Testis (tissue), 3 donors: Measurements from ENCODE around the gene OR51B2. TPM values are rescaled to one million over a fixed set of nuclear protein-coding genes. Genes with fewer than 3 reads are reported as not detected.

ENCODE experiments used
- DNase-seq: peaks from one replicate; pipeline ENCODE4 v3.0.0-alpha.2; 2019
- H3K27ac ChIP-seq, 2 donors: fragments of 200-600 bp; sonication (generic); one replicate each; pipeline ENCODE4 v1.5.1; 2019
- H3K27me3 ChIP-seq: fragments of 200-600 bp; sonication (generic); one replicate; pipeline ENCODE4 v1.5.1; 2019
- H3K36me3 ChIP-seq: fragments of 200-600 bp; sonication (generic); one replicate; pipeline ENCODE4 v1.5.1; 2017; ENCODE audit warnings: low read depth; ENCODE audit errors: missing control alignments
- H3K4me1 ChIP-seq: fragments of 200-600 bp; sonication (generic); one replicate; pipeline ENCODE4 v1.5.1; 2019
- H3K4me3 ChIP-seq, 2 donors: fragments of 200-600 bp; sonication (generic); one replicate each; pipeline ENCODE4 v1.5.1; 2017 to 2019
- H3K9me3 ChIP-seq: fragments of 200-600 bp; sonication (generic); one replicate; pipeline ENCODE4 v1.5.1; 2017
- POLR2A ChIP-seq: fragments of 450-650 bp; IDR thresholded peaks from one replicate; pipeline ENCODE4 v1.6.1; 2017; ENCODE audit warnings: antibody characterized with exemption, mild to moderate bottlenecking, moderate library complexity
- WGBS, 2 donors: methylation state at CpG; one replicate each; pipeline ENCODE4 v1.1.5; 2018; 5-methylcytosine and 5-hydroxymethylcytosine counted together
- intact Hi-C: fragments of 100-400 bp; cut with DNase I; formaldehyde crosslinking; loops from one replicate; pipeline ENCODE4 v1.15.1; 2023; ENCODE audit warnings: low total_unique reads
- polyA plus RNA-seq: library from polyadenylated mRNA; stranded (reverse); fragments of 350-450 nt; fragmentation: Illumina TruSeq; extraction: RNeasy Lipid Tissue Mini Kit (QIAGEN cat#74804); gene quantifications from one replicate; pipeline ENCODE4 v1.2.3, GENCODE V29; 2014; ENCODE audit warnings: low read depth, low replicate concordance; ENCODE audit not compliant: insufficient read depth
- total RNA-seq, 2 donors: library from RNA; depleted of rRNA; stranded (reverse); fragments of >200 nt; gene quantifications; one replicate each; pipeline ENCODE4 v1.2.3, GENCODE V29; 2016
- TF ChIP-seq, protein P1 (sequence below), 3 experiments: fragments of 450-650 bp in 2 of 3; fragments of 200-600 bp in 1 of 3; sonication (generic) in 1 of 3; IDR thresholded peaks; one replicate each; pipeline ENCODE4 v1.5.1; 2016 to 2019; ENCODE audit warnings: antibody characterized with exemption in 3 of 3, mild to moderate bottlenecking in 2 of 3, moderate library complexity in 1 of 3

The OR51B2 gene
- total and polyA plus RNA-seq, 3 donors from 2014 or later = 0.74 TPM; not detected in 2

DNA sequence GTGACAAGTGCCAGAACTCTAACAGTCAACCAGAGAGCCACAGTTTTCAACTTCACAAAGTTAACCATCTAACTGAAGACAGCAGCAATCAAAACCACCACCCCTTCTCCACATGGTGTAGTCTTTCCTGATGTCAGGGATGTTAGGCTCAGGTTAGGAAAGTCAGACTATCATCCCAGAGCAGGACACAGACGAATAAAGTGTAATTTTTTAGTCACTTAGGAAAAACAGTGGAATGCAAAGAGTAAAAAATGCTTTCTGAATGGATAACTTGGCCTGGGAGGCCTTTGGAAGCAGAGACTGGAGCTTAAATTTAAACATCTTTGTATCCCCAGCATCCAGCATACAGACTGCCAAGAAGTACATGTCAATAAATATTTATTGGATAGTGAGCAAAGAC is 37.7 kb downstream of the OR51B2 start:
- Histone ChIP-seq H3K4me3 (no peak overlapping the region), H3K36me3 (no peaks in the 10 kb centered on the region), H3K4me1 (no peaks in the 10 kb centered on the region), H3K27me3 (no peaks in the 10 kb centered on the region), H3K9me3 (no peaks in the 10 kb centered on the region), H3K27ac (no peak overlapping the region)
- no peak for DNase-seq
- intact Hi-C loops = no loop called here
- WGBS, 2 donors = 53 to 61% methylated on average over 1 of the region's 1 CpG
- TF ChIP-seq, protein P1, sequence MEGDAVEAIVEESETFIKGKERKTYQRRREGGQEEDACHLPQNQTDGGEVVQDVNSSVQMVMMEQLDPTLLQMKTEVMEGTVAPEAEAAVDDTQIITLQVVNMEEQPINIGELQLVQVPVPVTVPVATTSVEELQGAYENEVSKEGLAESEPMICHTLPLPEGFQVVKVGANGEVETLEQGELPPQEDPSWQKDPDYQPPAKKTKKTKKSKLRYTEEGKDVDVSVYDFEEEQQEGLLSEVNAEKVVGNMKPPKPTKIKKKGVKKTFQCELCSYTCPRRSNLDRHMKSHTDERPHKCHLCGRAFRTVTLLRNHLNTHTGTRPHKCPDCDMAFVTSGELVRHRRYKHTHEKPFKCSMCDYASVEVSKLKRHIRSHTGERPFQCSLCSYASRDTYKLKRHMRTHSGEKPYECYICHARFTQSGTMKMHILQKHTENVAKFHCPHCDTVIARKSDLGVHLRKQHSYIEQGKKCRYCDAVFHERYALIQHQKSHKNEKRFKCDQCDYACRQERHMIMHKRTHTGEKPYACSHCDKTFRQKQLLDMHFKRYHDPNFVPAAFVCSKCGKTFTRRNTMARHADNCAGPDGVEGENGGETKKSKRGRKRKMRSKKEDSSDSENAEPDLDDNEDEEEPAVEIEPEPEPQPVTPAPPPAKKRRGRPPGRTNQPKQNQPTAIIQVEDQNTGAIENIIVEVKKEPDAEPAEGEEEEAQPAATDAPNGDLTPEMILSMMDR (IDR thresholded peaks at IDR 0.05) = no peak
- no peak for TF ChIP-seq POLR2A

GRCh38 chr11:5285703-5286340 is 38.3 kb downstream of the OR51B2 start:
- Histone ChIP-seq H3K27me3 (no peaks in the 10 kb centered on the region), H3K4me1 (no peaks in the 10 kb centered on the region), H3K36me3 (no peaks in the 10 kb centered on the region), H3K4me3 (no peak overlapping the region), H3K27ac (no peak overlapping the region), H3K9me3 (no peaks in the 10 kb centered on the region)
- intact Hi-C loops = no loop called here
- WGBS, 2 donors = 90 to 92% methylated on average over 4 of the region's 4 CpGs
- TF ChIP-seq, protein P1 (IDR thresholded peaks at IDR 0.05) = no peak
- TF ChIP-seq POLR2A = no peak
- DNase-seq = no peak

DNA sequence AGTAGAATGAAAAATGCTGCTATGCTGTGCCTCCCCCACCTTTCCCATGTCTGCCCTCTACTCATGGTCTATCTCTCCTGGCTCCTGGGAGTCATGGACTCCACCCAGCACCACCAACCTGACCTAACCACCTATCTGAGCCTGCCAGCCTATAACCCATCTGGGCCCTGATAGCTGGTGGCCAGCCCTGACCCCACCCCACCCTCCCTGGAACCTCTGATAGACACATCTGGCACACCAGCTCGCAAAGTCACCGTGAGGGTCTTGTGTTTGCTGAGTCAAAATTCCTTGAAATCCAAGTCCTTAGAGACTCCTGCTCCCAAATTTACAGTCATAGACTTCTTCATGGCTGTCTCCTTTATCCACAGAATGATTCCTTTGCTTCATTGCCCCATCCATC is 39.5 kb downstream of the OR51B2 start:
- Histone ChIP-seq H3K36me3 (no peaks in the 10 kb centered on the region), H3K27me3 (no peaks in the 10 kb centered on the region), H3K9me3 (no peaks in the 10 kb centered on the region), H3K27ac (no peak overlapping the region), H3K4me1 (no peaks in the 10 kb centered on the region), H3K4me3 (no peak overlapping the region)
- 90 to 95% methylated on average over 2 of the region's 2 CpGs for WGBS, 2 donors
- no peak for DNase-seq
- intact Hi-C loops = no loop called here
- TF ChIP-seq, protein P1 (IDR thresholded peaks at IDR 0.05) = no peak

DNA sequence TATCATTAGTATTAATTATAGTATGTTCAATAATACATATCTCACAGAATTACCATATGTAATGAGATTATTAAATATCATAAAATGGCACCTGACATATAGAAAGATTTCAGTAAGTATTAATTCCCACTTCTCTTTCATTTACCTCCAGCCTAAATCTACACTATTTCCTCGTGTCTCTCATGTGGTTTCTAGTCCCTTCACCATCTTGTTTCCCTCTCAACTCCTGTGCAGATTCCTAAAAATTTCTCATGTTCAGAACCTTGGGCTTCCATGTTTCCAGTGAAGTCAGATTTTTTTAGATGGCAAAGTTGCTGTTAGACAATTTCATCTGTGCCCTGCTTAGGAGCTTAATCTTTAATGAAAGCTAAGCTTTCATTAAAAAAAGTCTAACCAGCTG is 40.2 kb downstream of the OR51B2 start:
- 81 to 90% methylated on average over 1 of the region's 1 CpG for WGBS, 2 donors
- intact Hi-C loops = no loop called here

More for the DNA sequence above, 40.2 kb downstream of the OR51B2 start:
- Histone ChIP-seq H3K27ac (no peak overlapping the region), H3K27me3 (no peaks in the 10 kb centered on the region), H3K36me3 (no peaks in the 10 kb centered on the region), H3K9me3 (no peaks in the 10 kb centered on the region), H3K4me1 (no peaks in the 10 kb centered on the region), H3K4me3 (no peak overlapping the region)
- DNase-seq = no peak
- TF ChIP-seq, protein P1 (IDR thresholded peaks at IDR 0.05) = no peak
- no peak for TF ChIP-seq POLR2A
